Adrenal gland (tissue), 5 donors: ENCODE data around the gene CCDC6.

Experiments used
- POLR2A ChIP-seq, 2 donors: fragments of 450-650 bp; IDR thresholded peaks; one replicate each; pipeline ENCODE4 v1.6.1; 2017; ENCODE audit warnings: antibody characterized with exemption in 2 of 2, mild to moderate bottlenecking in 2 of 2, moderate library complexity in 1 of 2
- TF ChIP-seq, protein P1 (sequence below), 6 experiments: fragments of 450-650 bp in 4 of 6; fragments of 200-600 bp in 2 of 6; sonication (generic) in 1 of 6; IDR thresholded peaks; 1 replicate in 5 of 6; 2 replicates in 1 of 6; pipeline versions ENCODE4 v1.5.1 to v1.8.0; 2016 to 2021; ENCODE audit warnings: antibody characterized with exemption in 6 of 6, mild to moderate bottlenecking in 2 of 6, moderate library complexity in 1 of 6
- donor health status: DM: no; HTN: no; CAD: no.

DNA sequence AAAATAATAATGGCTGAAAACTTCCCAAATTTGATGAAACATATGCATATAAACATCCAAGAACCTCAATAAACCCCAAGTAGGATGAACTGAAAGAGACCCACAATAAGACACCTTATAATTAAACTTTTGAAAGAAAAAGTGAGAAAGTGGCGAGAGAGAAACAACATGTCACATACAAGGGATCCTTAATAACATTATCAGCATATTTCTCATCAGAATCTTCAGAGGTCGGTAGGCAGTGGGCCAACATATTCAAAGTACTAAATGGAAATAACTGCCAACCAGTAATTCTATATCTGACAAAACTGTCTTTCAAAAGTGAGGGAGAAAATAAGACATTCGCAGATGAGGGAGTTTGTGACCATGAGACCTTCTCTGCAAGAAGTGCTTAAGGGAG lies 16.6 kb upstream of the CCDC6 start:
- TF ChIP-seq, protein P1, sequence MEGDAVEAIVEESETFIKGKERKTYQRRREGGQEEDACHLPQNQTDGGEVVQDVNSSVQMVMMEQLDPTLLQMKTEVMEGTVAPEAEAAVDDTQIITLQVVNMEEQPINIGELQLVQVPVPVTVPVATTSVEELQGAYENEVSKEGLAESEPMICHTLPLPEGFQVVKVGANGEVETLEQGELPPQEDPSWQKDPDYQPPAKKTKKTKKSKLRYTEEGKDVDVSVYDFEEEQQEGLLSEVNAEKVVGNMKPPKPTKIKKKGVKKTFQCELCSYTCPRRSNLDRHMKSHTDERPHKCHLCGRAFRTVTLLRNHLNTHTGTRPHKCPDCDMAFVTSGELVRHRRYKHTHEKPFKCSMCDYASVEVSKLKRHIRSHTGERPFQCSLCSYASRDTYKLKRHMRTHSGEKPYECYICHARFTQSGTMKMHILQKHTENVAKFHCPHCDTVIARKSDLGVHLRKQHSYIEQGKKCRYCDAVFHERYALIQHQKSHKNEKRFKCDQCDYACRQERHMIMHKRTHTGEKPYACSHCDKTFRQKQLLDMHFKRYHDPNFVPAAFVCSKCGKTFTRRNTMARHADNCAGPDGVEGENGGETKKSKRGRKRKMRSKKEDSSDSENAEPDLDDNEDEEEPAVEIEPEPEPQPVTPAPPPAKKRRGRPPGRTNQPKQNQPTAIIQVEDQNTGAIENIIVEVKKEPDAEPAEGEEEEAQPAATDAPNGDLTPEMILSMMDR (IDR thresholded peaks at IDR 0.05) = no peak
- no peak for TF ChIP-seq POLR2A (IDR thresholded peaks at IDR 0.05)
